Central memory CD8-positive, alpha-beta T cell (primary cell): Measurements from ENCODE around the gene ELAVL4.

Experiments
- ATAC-seq: fragments of 150-1000 bp; cut with Tn5 transposase; replicated peaks from 2 replicates; pipeline ENCODE4 v1.10.0; 2022; ENCODE audit warnings: mild to moderate bottlenecking, moderate FRiP score, moderate number of reproducible peaks; ENCODE audit not compliant: poor library complexity, severe bottlenecking; ENCODE audit errors: extremely low read depth
- DNase-seq, 2 donors: peaks; one replicate each; pipeline ENCODE4 v3.0.0; 2021; ENCODE audit warnings: low spot score in 2 of 2
- H3K27ac Mint-ChIP-seq: one replicate; pipeline ENCODE4 v1.8.0; 2022; ENCODE audit warnings: low read depth, mild to moderate bottlenecking, moderate library complexity, mixed read lengths
- H3K27me3 Mint-ChIP-seq: one replicate; pipeline ENCODE4 v1.8.0; 2022; ENCODE audit warnings: mixed read lengths
- H3K36me3 Mint-ChIP-seq: one replicate; pipeline ENCODE4 v1.8.0; 2022; ENCODE audit warnings: mild to moderate bottlenecking, moderate library complexity, mixed read lengths; ENCODE audit not compliant: insufficient read depth
- H3K4me1 Mint-ChIP-seq: one replicate; pipeline ENCODE4 v1.8.0; 2022; ENCODE audit warnings: mixed read lengths
- H3K4me3 Mint-ChIP-seq: one replicate; pipeline ENCODE4 v1.8.0; 2022; ENCODE audit warnings: mild to moderate bottlenecking, moderate library complexity, mixed read lengths
- H3K9me3 Mint-ChIP-seq: one replicate; pipeline ENCODE4 v1.8.0; 2022; ENCODE audit warnings: mixed read lengths

The ELAVL4 gene

GRCh38 chr1:50108497-50109059 lies at the start of gene ELAVL4:
Gene ELAVL4 (plus strand): TSS chr1:50108920. CDS start chr1:50109190, 270 bp downstream.
- Mint-ChIP-seq H3K27ac (no peak within 1 kb of the TSS), H3K36me3 (peaks cover 2% of the 10 kb centered on the region), H3K27me3 (peaks cover 85% of the 10 kb centered on the region), H3K4me1 (peaks cover 19% of the 10 kb centered on the region), H3K9me3 (no peaks in the 10 kb centered on the region), H3K4me3 (peak within 1 kb of the TSS; percentile 63)
- ATAC-seq (no peak), DNase-seq (no peak)

- no peak overlapping the region for H3K4me3 Mint-ChIP-seq
- no peaks in the 10 kb centered on the region for H3K27me3 Mint-ChIP-seq
- no peaks in the 10 kb centered on the region for H3K36me3 Mint-ChIP-seq
- no peaks in the 10 kb centered on the region for H3K4me1 Mint-ChIP-seq
- no peak overlapping the region for H3K27ac Mint-ChIP-seq
- H3K9me3 Mint-ChIP-seq: no peaks in the 10 kb centered on the region
- ATAC-seq: no peak
- DNase-seq: no peak
These were observed 48.4 kb upstream of the ELAVL4 start for GRCh38 chr1:50060279-50060678.

GRCh38 chr1:50066806-50067205 lies 41.9 kb upstream of the ELAVL4 start:
- Mint-ChIP-seq H3K27me3 (no peaks in the 10 kb centered on the region), H3K9me3 (no peaks in the 10 kb centered on the region), H3K4me3 (no peak overlapping the region), H3K4me1 (no peaks in the 10 kb centered on the region), H3K36me3 (no peaks in the 10 kb centered on the region), H3K27ac (no peak overlapping the region)
- ATAC-seq: no peak
- DNase-seq: no peak

- Mint-ChIP-seq H3K27me3 (no peaks in the 10 kb centered on the region), H3K4me1 (no peaks in the 10 kb centered on the region), H3K9me3 (no peaks in the 10 kb centered on the region), H3K36me3 (no peaks in the 10 kb centered on the region), H3K27ac (no peak overlapping the region), H3K4me3 (no peak overlapping the region)
- no peak for DNase-seq
- no peak for ATAC-seq
These were observed 33.8 kb upstream of the ELAVL4 start for GRCh38 chr1:50074931-50075330.

- no peaks in the 10 kb centered on the region for H3K27me3 Mint-ChIP-seq
- H3K4me1 Mint-ChIP-seq: no peaks in the 10 kb centered on the region
- DNase-seq (no peak), ATAC-seq (no peak)
- H3K9me3 Mint-ChIP-seq: no peaks in the 10 kb centered on the region
- H3K36me3 Mint-ChIP-seq: no peaks in the 10 kb centered on the region
- no peak overlapping the region for H3K27ac Mint-ChIP-seq
- H3K4me3 Mint-ChIP-seq: no peak overlapping the region
These were observed 31.4 kb upstream of the ELAVL4 start for GRCh38 chr1:50077273-50077672.

GRCh38 chr1:50080904-50081586 lies 27.7 kb upstream of the ELAVL4 start:
- Mint-ChIP-seq H3K4me1 (no peaks in the 10 kb centered on the region), H3K27ac (no peak overlapping the region), H3K4me3 (no peak overlapping the region), H3K9me3 (no peaks in the 10 kb centered on the region), H3K36me3 (no peaks in the 10 kb centered on the region), H3K27me3 (no peaks in the 10 kb centered on the region)
- DNase-seq: no peak
- ATAC-seq: no peak

- Mint-ChIP-seq H3K36me3 (no peaks in the 10 kb centered on the region), H3K4me1 (no peaks in the 10 kb centered on the region), H3K27me3 (peaks cover 10% of the 10 kb centered on the region), H3K27ac (no peak overlapping the region), H3K9me3 (no peaks in the 10 kb centered on the region), H3K4me3 (no peak overlapping the region)
- ATAC-seq: no peak
- no peak for DNase-seq
These were observed 24.3 kb upstream of the ELAVL4 start for GRCh38 chr1:50084389-50084788.

- Mint-ChIP-seq H3K4me3 (no peak overlapping the region), H3K36me3 (peaks cover 1% of the 10 kb centered on the region), H3K9me3 (no peaks in the 10 kb centered on the region), H3K27ac (no peak overlapping the region), H3K4me1 (no peaks in the 10 kb centered on the region), H3K27me3 (peaks cover 61% of the 10 kb centered on the region)
- ATAC-seq (no peak), DNase-seq (no peak)
These were observed 17.7 kb upstream of the ELAVL4 start for GRCh38 chr1:50091068-50091467.

GRCh38 chr1:50095716-50096115 lies 13.0 kb upstream of the ELAVL4 start:
- Mint-ChIP-seq H3K4me1 (no peaks in the 10 kb centered on the region), H3K27me3 (peaks cover 46% of the 10 kb centered on the region), H3K27ac (no peak overlapping the region), H3K9me3 (no peaks in the 10 kb centered on the region), H3K4me3 (no peak overlapping the region), H3K36me3 (peaks cover 1% of the 10 kb centered on the region)
- DNase-seq (no peak), ATAC-seq (no peak)

GRCh38 chr1:50097021-50097679 lies 11.6 kb upstream of the ELAVL4 start:
- peaks cover 38% of the 10 kb centered on the region for H3K27me3 Mint-ChIP-seq
- no peak for ATAC-seq
- no peaks in the 10 kb centered on the region for H3K9me3 Mint-ChIP-seq
- no peak for DNase-seq
- no peak overlapping the region for H3K27ac Mint-ChIP-seq
- H3K4me3 Mint-ChIP-seq: no peak overlapping the region
- no peaks in the 10 kb centered on the region for H3K4me1 Mint-ChIP-seq
- H3K36me3 Mint-ChIP-seq: peaks cover 1% of the 10 kb centered on the region

GRCh38 chr1:50097791-50098190 lies 10.9 kb upstream of the ELAVL4 start:
- Mint-ChIP-seq H3K27me3 (peaks cover 38% of the 10 kb centered on the region), H3K4me1 (no peaks in the 10 kb centered on the region), H3K4me3 (no peak overlapping the region), H3K27ac (no peak overlapping the region), H3K36me3 (peaks cover 1% of the 10 kb centered on the region), H3K9me3 (no peaks in the 10 kb centered on the region)
- ATAC-seq (no peak), DNase-seq (no peak)

- DNase-seq: no peak
- H3K36me3 Mint-ChIP-seq: peaks cover 1% of the 10 kb centered on the region
- no peak overlapping the region for H3K27ac Mint-ChIP-seq
- peaks cover 38% of the 10 kb centered on the region for H3K27me3 Mint-ChIP-seq
- H3K4me3 Mint-ChIP-seq: no peak overlapping the region
- no peaks in the 10 kb centered on the region for H3K9me3 Mint-ChIP-seq
- no peaks in the 10 kb centered on the region for H3K4me1 Mint-ChIP-seq
- no peak for ATAC-seq
These were observed 10.1 kb upstream of the ELAVL4 start for GRCh38 chr1:50098591-50099021.

- H3K9me3 Mint-ChIP-seq: no peaks in the 10 kb centered on the region
These were observed 9.1 kb upstream of the ELAVL4 start for GRCh38 chr1:50099654-50100053.

More at GRCh38 chr1:50099654-50100053, 9.1 kb upstream of the ELAVL4 start:
- no peaks in the 10 kb centered on the region for H3K4me1 Mint-ChIP-seq
- no peak for ATAC-seq
- H3K27ac Mint-ChIP-seq: no peak overlapping the region
- no peak for DNase-seq
- peaks cover 1% of the 10 kb centered on the region for H3K36me3 Mint-ChIP-seq
- H3K4me3 Mint-ChIP-seq: no peak overlapping the region
- peaks cover 39% of the 10 kb centered on the region for H3K27me3 Mint-ChIP-seq
